ENCODE measurements around the gene PRKACA.

DNA sequence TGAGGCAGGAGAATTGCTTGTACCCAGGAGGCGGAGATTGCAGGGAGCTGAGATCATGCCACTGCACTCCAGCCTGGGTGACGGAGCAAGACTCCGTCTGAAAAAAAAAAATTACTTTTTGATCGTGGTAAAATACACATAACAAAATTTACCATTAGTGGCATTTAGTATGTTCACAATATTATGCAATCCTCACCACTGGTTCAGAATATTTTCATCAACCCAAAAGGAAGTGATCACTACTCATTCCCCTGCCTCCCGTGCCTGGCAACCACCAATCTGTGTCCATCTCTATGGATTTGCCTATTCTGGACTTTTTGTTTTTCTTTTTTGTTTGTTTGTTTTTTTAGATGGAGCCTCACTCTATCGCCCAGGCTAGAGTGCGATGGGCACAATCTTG, 54.5 kb downstream of the PRKACA start:
- TF ChIP-seq EZH2phosphoT487 (IDR thresholded peaks at IDR 0.05; ENCODE audit: insufficient read depth, low read depth) (no peak), EZH2 (IDR thresholded peaks at IDR 0.05; ENCODE audit: insufficient read depth, poor library complexity, severe bottlenecking) (no peak)

Data from GM23248 (cell line).